GM19023 (cell line): ENCODE measurements around the gene IKZF2.

Experiments used
- ATAC-seq: cut with Tn5 transposase; IDR thresholded peaks from one replicate; pipeline ENCODE4 v1.9.1; 2021; ENCODE audit warnings: mild to moderate bottlenecking, moderate library complexity; ENCODE audit not compliant: unreplicated experiment

Gene IKZF2

DNA sequence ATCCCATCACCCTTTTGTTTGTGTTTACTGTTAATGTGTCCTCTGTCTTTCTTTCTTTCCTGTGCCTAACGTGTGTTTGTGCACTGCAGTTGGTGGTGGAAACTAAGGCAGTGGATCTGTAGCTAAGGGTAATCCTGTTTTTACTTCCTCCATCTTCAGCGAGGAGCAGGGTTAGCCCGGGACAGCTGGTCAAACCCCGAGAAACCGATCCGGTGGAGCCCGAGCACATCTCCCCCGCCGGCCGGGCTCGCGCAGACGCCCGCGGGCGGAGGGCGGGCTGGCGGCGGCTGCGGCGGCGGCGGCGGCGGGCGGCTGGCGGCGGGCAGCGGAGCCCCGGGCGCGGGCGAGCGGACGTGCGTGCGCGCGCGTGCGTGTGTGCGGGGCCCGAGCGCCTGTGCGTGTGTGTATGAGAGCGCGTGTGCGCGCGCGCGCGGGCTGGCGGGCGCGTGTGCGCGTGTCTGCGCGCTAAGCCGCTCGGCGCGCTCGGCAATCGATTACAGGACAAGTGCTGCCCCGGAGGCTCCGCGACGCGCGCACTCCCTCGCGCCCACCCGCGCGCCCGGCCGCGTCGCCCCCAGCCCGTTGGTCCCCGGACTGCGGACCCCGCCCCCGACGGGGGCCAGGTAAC, at the start of gene IKZF2:
TSS of gene IKZF2 (minus strand) at position 176 of the 628 bp plus-strand sequence. CDS start 2,983 bp downstream, outside the sequence.
- peak; percentile 68 for ATAC-seq

DNA sequence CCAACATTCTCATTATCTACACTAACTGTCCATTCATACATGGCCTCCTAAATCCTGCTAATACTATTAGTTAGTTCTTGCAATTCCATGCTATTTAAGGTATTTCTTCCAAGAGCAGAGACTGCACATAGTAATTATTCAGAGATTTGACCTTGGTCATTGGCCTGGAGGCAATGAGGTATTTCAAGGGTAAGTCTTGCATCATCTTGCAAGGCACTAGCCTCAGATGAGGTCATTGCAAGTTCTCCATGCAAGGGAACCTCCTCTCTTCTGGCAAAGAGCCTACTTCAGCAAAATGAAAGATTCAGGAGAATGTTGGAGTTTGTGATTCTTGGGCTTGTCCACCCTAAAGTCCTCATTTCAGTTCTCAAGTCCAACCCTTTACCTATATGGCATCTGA, 48.5 kb upstream of the IKZF2 start:
- no peak for ATAC-seq

DNA sequence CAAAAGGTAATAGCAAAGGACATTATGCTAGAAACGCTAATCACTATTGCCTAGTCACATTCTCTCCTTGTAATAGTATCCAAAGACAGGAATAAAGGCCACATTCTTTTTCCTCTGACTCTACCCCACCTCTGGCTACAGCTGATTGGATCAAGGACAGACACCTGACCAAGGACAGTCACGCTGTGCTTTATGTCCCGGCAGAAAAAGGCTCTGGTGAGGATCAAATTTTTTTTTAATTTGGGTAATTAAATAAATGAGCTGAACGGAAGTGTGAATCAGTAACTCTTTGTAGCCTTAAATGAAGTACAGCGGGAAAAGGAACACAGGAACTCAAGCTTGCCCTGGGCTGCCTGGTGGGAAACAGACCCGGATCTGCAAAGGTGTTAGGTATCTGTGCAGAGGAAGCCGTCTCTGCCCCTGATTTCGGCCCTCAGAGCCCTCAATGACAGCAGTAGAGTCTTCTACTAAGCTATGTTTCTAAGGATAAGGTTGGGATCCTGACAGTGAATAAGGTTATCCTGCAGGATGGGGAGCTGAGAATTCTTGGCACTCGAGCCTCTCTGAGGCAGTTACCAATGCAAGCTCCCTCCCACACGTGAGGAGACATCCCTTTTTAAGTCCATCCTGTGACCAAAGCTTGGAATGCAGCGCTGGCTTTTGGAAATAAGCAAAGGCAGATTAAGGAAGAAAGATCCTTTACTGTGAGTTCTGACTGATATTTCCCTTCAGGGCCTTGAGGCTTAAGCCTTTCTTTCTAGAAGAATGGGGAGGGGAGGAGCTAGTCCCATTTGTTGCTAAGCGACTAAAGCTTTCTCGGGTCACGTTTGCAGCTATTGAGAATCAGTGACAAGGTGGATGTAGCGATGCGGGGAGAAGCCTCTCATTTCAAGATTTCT, 37.8 kb upstream of the IKZF2 start:
- no peak for ATAC-seq

DNA sequence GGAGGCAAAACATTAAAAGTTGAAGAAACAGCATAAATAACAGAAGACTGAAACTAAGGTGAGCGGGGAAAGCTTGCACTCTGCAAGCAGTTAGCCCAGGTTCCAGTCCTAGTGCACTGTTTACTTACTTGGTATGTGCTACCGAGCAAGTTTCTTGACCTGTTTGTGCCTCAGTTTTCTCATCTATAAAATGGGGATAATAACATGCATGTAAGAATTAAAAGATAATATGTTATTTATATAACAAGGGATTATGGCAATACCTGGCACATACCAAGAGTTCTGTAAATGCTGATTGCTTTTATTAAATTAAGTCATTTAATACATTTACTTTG, 37.1 kb upstream of the IKZF2 start:
- ATAC-seq, result no peak

DNA sequence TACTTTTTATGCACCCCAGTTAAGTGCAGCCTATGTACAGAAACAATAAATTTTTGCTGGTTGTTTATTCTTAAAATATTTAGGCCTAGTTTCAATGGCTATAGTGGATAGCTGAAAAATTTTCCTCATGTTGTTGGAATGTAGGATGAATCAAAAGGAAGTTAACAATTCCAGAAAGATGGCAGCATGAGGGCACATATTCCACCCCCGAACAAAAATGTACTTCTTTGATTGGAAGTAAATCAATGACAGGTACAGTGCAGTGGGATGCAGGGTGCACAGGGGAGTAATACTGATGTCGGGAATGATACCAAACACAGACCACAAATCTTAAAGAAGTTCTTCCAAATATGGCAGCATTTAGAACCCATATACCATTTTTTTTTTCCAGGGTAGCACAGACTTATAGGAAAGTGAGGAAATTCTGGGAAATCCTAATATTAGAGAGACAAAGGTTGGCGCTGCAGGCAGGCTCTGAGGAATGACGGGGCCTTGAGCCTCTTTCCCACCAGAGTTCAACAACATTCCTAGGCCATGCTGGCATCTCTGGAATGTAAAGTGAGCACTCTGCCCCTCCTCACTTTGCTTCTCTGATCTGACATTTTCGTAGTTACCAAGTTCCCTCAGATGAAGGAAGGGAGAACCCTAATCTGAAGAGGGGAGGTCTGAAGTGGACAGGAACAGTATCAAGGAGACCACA, 36.6 kb upstream of the IKZF2 start:
- no peak for ATAC-seq

DNA sequence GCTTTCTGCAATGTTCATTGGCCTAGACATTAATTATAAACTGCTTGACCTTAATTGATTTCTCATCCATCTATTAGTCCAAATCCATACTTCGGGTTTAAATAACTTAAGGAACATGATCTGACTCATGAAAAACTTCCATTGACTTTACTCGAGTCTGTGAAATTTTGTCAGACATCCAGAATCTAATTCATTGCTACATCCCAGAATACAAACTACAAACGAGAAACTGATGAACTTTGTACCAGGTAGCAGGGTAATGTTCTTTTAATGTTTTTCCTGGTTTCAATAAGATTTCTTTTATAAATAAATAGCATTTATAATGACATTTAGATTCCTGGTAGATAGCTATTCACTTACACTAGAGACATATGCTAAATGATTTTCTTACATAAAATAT, 36.0 kb upstream of the IKZF2 start:
- ATAC-seq, result no peak

DNA sequence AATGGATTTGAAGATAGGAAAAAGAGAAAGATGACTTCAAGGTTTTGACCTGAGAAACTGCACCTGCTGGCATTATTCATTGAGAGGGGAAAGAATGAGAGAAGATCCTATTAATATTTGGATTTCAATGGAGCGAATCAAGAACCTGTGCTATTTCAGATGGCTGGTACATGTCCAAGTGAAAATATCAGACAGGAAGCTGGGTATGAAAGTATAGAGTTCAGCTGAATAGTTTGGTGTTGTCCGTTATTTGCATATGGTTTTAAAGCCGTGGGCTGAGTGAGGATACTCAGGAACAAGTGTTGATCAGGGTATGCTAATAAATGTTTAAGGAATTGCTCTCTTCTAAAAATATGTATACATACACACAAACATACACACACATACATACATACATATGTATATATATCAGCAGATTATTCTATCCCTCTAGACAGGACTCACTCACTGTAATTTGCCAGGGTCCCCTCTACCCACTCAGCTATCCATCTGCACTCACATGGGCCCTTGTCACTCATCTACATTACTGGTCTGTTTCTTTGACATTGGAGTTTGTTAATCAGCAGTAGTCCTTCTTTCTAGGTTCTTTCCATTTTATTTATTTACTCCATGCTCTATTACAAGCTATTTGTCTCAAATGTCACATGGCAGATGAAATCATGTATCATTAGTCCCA, 33.9 kb upstream of the IKZF2 start:
- peak; percentile 97 for ATAC-seq

DNA sequence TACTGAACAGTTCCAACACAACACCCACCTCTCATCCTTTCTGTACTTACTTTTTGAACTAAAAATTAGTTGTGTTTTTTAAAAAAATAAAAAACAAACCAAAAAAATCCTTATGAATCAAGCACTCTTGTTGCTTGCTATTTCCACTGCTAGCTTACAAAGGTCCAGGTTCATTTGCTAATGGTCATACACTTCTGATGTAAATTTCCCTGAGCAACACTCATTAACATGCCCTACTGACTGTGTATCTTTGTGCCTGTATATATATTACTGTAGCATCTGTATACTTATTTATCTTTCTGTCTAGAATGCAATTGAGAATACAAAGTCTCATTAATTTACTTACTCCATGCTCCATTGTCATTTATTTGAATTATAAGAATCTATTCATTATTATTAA, 30.3 kb upstream of the IKZF2 start:
- no peak for ATAC-seq

DNA sequence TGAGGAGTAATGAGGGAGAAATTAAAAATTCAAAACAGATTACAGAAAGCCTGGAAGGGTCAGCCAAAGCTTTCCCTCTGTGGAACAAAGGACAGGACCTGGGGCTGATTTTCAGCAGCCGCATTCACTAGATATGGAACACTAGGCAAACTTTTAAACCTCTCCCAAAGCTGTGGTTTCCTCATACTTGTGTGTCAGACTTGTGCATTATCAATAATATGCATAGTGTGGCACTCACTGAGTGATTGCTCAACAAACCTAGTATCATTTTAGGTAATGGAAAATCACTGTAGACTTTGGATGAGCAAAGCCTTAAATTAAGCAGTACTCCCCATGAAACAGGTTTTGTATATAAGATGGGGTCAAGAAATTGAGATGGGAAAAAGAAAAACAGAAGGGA, 26.3 kb upstream of the IKZF2 start:
- no peak for ATAC-seq

DNA sequence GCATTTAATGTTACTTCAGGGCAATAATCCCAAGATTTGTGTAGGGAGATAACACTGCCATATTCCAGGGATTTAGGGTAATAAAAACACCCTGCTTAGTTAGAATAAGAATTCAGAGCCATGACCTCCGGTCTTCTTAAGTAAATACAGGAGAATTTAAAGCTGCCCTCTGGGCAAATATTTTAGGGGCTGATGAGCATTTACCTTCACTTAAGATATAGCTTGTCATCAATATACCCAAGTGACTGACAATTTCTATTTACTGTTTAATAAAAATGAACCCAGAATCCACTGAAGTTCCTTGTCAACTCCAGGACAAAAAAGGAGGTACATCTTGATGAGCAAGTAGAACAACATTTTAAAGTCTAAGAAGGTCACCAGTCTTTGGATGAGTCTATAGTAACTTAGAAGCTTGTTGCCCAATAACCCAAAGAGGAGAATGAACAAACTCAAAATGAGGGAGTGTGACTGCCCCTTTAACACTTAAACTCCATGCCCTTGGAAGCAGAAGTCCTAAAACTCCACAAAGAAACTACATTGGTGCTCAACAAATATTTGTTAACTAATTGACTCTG, 24.3 kb upstream of the IKZF2 start:
- ATAC-seq, result no peak

DNA sequence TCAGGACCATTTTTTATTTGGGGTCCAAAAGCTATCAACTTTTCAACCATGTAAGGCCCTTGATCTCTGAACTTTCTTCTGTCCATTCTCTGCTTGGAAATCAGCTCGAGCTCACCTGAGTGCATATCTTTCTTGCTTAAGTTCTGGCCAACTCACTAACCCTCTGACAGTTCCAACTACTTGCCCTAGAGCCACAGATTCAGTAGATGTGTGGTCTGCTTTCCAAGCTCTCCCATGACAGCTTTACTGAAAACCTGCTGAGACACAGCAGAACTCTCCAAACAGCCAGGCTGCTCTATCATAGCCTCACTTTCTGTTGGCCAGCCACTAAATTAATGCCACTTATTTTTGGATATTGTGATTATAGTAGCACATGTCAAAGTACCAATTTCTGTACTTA, 21.2 kb upstream of the IKZF2 start:
- no peak for ATAC-seq

DNA sequence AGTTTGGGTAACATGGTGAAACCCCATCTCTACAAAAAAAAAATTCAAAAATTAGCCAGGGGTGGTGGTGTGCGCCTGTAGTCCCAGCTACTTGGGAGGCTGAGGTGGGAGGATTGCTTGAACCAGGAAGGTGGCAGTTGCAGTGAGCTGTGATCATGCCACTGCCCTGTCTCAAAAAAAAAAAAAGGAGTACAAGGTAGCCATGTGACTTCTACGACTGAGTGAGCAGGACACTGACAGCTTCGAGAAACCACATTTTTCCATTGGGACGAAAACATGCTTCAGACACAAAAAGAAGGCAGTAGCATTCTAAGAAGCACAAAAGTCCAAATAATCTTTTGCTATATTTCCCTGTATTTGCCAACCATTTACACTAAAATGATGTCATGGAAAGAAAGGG, 19.7 kb upstream of the IKZF2 start:
- no peak for ATAC-seq

DNA sequence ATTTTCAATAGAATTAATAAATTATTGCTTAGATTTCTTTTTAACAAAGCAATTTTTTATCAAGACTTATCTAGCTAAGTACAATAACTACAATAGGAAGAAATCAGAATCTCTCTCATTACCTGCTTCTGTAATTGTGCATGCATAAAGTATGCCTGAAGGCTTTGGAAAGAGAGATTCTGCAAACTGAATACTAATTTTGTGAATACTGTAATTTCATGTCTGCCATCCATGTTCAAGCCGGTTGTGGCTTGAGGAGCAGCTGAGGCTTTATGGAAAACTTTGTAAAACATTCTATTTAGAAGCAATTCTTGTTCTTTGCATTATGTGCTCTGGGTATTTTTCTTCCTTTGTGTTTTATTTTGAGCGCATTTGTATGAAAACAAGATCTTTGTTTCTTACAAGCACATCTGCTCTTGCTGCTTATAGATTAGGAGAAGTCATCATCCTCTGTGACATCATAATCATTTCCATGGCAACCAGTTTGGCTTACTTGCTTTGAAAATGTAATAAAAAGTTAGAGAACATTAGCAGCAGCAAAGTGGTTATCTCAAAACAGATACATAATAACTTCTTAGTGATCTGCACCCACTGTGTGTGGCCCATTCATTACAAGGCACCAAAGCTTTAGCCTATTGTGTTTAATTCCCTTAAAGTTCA, 16.0 kb upstream of the IKZF2 start:
- ATAC-seq, result no peak

DNA sequence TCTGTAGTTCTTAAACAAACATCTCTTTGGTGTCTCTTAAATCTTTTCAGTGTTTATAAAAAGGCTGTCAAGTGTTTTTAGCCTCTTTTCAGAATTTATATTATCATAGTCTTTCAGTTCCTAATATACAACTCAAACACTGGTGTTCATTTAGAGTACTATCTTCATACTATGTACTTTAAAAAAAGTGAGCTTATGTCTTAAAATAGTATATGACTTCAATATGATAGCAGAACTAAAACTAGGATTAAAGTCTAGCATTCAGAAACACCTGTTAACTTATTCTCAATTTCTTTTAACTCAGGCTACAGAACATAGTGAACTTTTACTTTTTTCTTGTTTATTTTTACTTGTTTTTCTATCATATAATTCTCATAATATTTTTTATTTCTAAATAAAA, 14.7 kb upstream of the IKZF2 start:
- peak; percentile 91 for ATAC-seq

DNA sequence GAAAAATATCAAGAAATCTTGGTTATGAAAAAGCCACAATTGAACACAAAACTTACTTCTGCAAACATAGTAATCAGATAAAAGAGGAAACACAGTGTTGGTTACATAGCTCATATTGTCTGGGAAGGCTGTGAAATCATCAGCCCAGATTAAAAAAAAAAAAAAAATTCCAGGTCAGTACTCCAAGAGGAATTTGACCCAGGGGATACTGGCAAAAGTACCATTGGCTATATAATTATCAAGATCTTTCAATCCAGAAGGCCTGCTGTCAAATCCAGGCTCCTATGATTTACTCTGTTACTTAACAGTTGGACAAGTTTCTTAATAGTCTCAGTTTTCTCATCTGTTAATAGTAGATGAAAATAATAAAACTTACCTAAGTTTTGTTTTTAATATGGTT, 12.9 kb upstream of the IKZF2 start:
- ATAC-seq, result no peak

DNA sequence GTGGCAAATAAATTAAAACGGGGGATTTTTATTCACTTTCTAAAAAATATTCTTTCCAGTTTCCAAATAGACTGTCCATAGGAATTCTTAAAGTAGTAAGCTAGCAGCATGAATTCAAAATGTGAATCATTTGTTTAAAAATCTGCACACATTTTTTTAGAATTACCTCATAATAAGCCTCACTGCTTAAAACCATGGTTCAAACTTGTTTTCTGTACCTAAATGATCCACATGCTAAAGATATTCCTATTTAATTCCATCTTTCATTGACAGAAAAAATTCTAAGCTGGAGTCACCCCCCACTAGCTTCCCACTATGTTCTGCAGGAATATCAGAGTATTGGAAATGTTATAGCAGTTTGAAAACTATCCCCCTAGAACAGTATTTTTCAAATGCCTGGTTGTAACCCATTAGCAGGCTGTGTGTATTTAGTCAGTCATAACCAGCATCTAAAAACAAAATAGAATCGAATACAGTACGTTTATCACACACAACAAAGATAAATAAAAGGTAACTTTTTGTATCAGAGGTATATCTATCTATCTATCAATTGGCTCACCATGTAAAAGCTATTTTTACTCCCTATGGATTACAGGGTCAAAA, 11.2 kb upstream of the IKZF2 start:
- ATAC-seq, result no peak

DNA sequence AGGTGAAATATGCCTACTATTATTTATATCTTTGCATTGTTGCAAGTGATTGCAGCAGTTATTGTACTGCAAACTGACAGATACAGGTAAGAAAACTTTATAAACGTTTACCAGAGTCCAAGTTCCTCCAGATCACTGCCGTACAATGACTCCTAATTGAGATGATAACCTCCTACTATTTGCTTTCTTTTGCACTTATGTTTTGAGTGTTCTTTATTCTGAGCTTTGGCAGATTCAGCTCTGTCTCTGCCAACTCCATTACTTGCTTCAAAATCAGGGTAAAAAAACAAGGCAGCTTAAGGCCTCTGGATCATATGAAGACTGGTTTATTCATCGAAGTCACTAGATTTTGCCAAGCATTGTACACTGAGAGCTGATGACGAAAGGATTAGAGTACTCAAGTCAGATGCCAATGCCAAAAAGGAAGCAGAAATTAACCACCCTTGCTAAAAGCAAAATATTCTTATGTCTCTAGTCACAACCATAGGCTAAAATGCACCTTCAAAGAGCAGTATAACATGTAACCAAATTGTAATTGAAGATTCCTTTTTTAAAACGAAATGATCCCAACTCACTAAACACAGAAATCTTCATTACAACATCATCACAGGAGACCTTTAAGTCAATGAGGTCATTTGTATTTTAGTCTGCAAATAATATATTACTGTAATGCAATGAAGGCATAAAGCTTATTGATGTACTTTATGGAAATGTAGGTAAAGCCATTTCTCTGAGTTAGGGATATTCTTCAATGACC, 10.5 kb upstream of the IKZF2 start:
- no peak for ATAC-seq

DNA sequence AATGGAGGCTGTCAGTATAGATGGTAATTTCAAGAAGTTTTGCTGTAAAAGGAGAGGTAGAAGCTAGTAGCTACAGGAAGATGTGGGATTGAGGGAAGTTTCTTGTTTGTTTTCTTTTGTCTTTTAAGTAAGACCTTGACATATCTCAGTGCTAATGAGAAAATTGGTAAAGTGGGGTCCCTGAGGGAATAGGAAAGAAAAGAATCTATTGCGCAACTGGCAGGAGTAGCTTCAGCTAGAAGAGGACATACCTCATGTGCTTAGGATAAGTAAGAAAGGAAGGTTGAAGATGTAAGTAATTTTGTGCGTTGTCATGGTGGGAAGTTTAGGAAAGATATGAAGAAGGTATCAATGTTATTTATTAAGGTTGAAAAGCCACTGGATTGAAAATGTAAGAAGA, 8.4 kb upstream of the IKZF2 start:
- ATAC-seq, result no peak

DNA sequence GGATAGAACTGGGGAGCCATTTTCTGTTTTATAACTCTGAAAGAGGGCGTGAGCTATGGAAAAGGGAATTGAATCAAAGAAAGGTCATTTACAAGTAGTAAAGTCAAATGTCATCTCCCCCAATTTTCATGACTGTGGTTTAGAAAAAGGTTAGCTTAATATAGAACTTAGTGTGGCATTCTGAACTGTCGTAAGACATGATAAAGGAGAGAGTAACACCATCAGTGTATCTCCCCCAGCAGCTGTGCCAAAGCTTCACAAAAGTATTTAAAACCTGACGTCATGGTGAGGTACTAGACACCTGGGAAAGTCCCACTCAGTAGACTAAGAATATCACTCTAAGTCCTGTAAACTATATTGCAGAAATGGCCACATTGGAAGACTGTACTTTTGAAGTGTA, 5.8 kb upstream of the IKZF2 start:
- peak; percentile 85 for ATAC-seq
